ENCODE results near the gene CAMK1D.

The CAMK1D gene

GRCh38 chr10:12547301-12547771, 198.0 kb downstream of the CAMK1D start:
- no peak for DNase-seq (ENCODE audit: low spot score)
- no peak for FAIRE-seq

DNA sequence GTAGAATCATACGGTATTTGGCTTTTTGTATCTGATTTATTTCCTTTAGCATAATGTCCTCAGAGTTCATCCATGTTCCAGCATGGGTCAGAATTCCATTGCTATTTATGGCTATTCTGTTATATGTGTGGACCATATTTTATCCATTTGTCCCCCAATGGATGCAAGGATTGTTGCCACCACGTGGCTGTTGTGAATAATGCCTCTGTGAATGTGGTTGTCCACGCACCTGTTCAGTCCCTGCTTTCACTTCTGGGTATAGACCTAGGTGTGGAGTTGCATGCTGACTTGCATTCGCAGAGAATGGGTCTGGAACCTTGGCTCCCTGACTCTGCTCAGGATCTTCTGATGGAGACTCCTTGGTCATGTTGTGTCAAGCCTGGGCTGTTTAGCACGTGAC, 199.9 kb downstream of the CAMK1D start:
- FAIRE-seq = no peak

DNA sequence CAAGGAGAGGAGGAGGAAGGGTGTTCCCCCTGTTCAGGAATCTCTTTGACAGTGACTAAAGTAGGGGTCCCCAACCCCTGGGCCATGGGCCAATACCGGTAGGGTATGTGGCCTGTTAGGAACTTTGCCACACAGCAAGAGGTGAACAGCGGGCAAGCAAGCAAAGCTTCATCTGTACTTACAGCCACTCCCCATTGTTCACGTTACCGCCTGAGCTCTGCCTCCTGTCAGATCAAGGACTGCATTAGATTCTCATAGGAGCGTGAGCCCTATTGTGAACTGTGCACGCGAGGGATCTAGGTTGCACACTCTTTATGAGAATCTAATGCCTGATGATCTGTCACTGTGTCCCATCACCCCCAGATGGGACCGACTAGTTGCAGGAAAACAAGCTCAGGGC, 201.6 kb downstream of the CAMK1D start:
- no peak for FAIRE-seq
- DNase-seq (ENCODE audit: low spot score) = no peak

More for the DNA sequence above, 199.9 kb downstream of the CAMK1D start:
- DNase-seq (ENCODE audit: low spot score) = no peak

DNA sequence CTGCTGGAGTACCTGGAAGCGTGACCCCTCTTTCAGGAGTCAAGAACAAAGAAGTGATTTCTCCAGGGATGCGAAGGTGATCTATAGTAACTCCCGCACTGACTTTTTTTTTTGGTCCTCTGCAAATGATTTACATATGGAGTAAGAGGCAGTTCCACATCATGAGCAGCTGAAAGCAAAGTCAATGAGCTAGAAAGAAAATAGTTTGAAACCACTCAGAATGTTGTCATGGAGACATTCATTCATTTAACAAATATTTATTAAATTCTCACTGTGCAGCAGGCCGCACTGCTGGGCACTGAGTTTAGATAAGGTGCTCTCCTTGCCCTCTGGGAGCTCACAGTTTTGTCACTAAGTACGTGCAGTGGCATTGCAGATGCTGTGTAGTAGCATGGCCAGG, 206.7 kb downstream of the CAMK1D start:
- DNase-seq (ENCODE audit: low spot score) (peak; percentile 64), FAIRE-seq (peak; percentile 69)

- FAIRE-seq = no peak
- DNase-seq (ENCODE audit: low spot score) = no peak
Observed at GRCh38 chr10:12559578-12560178, 210.3 kb downstream of the CAMK1D start.

GRCh38 chr10:12561307-12561706, 212.0 kb downstream of the CAMK1D start:
- DNase-seq (ENCODE audit: low spot score) = no peak
- FAIRE-seq = no peak

GRCh38 chr10:12561720-12562119, 212.4 kb downstream of the CAMK1D start:
- DNase-seq (ENCODE audit: low spot score) (no peak), FAIRE-seq (no peak)

DNA sequence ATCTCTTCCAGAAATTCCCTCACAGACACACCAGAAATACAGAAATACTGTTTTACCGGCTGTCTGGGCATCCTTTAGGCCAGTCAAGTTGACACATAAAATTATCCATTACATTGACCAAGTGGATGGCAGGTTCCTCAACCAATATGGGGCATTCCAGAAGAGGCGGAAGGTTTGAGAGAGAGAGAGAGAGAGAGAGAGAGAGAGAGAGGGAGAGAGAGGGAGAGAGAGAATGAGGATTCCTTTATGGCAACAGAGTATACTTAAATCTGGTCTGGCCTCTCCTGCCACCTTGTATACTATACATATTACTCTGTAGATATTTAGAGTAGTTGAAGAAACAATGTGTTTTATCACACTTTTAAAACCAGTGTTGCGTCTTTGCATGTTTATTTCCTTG, 214.1 kb downstream of the CAMK1D start:
- no peak for FAIRE-seq
- no peak for DNase-seq (ENCODE audit: low spot score)

- peak; percentile 91 for FAIRE-seq
- DNase-seq (ENCODE audit: low spot score) = peak; percentile 47
Observed at GRCh38 chr10:12564173-12564572, 214.8 kb downstream of the CAMK1D start.

DNA sequence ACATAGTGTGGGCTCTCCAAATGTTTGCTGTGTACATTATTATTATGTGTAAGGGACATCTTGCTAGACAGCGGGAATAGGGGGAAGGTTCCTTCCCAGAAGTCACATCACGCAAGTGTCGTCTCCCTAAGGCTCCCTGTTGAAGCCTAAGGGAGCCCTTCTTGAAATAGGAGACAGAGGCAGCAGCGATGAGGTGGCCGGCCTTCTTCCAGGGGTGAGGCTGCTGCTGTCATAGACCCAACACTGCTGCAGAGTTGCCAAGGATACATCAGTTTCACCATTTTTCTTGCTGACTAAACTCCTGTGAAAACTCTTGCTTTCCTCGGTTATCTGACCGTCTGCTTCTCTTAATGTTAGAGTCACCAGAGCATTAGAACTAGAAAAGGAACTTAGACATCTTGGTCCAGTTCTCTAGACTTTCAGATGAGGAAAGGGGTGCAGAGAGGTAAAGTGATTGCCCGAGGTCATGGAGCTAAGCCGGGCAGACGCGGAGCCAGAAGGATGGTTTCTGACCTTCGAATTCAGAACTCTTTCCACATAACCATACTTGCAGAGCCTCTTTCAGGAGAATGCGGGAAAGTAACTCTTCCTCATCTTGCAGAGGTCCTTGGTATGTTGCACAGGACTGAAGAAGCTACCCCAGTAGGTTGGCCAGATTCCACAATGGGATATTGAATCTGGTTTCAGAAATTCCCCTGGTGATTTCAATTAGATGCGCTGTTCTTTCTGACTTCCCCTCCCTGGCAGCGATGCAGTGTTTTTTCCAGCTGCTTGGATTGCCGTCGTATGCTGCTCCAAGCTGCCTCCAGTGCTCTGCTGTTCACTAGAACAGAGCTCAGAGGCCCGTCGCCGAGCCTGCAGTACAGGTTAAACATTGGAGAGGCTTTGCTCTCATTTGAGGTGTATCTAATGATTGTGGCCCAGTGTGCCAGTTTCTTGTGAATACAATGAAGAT, 217.1 kb downstream of the CAMK1D start:
- no peak for FAIRE-seq
- no peak for DNase-seq (ENCODE audit: low spot score)

DNA sequence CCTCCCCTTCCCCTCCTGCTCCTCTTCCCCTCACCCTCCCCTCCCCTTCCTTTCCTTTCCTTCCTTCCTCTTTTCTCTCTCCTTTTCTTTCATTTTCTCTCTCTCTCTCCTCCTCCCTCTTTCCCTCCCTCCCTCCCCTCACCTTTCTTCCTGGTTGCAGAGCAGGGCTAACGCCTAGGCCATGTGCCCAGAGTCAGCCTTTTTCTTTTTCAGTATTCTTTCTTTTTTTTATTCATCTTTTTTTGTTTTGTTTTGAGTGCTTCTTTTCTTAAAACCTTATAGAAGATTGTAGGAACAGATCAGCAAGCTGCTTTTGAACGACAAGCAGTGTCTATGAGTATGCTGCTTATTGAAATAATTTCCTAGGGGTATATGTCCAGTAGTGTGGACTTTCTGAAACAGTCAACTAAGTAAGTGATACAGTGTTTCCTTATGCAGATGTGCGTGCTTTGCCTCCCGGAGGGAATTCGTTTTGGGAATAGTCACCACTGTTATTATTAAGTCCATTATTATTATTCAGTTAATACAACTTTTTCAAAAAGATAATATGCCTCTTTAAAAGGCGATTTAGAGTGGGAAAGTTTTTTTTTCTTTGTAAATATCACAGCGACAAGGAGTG, 219.2 kb downstream of the CAMK1D start:
- FAIRE-seq (no peak), DNase-seq (ENCODE audit: low spot score) (no peak)

DNA sequence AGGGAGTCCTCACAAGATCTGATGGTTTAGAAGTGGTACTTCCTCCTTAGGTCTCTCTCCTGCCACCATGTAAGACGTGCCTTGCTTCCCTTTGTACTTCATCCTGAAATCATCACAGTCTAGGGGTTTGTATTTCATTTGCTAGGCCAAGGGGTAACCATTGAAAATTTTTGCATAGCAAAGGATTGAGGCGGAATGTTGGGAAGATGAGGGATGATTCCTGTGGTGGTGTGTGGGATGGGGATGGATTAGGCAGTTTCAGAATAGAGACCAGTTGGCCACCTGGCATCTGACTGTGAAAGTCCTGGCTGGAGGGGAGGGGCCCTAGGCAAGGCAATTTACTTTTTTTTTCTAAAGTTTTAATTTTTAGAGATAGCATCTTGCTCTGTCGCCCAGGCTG, 222.9 kb downstream of the CAMK1D start:
- no peak for DNase-seq (ENCODE audit: low spot score)
- no peak for FAIRE-seq

GRCh38 chr10:12577610-12578009, 228.3 kb downstream of the CAMK1D start:
- no peak for FAIRE-seq
- no peak for DNase-seq (ENCODE audit: low spot score)

DNA sequence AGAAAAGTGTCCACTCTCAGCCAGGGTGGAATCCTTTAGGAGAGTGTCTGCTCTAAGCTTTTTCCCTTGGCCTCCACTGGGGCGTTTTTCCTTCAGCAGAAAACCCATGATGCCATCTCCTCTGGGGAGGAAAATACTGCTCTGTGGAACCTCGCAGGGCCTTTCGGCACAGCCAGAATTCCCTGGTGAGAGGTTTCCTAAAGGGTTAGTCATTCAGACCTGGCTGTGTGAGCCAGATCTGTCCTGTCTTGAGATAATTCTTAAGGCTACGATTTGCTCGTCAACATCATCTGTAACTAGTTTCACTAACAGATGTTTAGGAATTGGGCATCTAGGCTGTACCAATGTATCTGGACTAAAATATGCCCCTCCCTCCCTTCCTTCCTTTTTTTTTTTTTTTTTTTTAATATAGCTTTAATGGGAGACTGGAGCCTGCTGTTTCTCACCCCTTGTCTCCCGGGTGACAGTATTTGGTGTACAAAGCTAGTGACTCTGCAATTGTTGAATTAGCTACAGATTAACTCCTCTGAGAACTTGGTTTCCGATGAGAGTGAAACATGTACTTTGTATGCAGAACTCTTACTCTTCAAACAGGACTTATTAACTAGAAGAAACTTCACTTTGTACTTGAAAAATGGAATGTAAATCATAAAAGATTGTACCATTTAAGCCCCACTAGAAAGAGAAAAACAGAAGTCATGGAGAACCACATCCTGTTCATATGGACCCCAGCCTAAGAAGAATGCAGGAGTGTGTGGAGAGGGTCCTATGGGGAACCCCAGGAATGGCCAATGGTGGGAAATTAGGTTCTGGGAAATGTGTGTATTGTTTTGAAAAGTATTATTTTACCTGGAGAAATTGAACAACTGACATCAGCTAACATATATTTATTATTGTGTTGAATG, 230.9 kb downstream of the CAMK1D start:
- peak; percentile 63 for DNase-seq (ENCODE audit: low spot score)
- FAIRE-seq = peak; percentile 40

DNA sequence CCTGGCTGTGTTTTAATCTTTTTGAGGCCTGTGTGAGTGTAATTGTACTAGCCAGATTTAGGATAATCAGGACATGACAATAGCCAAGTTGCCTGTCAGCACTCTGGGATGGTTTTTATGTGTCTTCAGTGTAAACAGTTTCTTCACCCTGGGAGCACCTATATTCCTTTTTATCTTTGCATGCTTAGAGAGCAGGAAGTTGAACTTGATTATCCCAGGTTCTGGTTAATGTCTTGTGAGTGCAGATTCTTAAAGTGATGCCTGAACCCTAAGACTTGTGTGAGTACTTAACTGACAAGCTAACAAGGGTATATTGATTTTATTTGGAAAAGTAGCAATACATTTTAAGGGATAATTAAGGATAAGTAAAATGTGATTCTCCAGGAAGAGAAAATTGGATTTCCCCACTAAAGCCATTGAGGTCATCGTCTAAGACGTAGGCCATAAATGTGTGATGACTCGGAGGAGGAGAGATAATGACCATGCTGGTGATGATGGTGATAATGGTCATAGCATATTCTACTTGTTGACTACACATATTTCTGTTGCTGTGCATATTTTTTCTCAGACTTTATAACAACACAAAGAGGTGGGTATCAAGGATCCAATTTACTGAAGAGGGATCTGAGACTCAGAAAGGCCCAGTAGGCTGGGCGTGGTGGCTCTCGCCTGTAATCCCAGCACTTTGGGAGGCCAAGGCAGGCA, 234.7 kb downstream of the CAMK1D start:
- DNase-seq (ENCODE audit: low spot score) = no peak
- FAIRE-seq = no peak

GRCh38 chr10:12586741-12587140, 237.4 kb downstream of the CAMK1D start:
- no peak for FAIRE-seq
- DNase-seq (ENCODE audit: low spot score) = no peak

DNA sequence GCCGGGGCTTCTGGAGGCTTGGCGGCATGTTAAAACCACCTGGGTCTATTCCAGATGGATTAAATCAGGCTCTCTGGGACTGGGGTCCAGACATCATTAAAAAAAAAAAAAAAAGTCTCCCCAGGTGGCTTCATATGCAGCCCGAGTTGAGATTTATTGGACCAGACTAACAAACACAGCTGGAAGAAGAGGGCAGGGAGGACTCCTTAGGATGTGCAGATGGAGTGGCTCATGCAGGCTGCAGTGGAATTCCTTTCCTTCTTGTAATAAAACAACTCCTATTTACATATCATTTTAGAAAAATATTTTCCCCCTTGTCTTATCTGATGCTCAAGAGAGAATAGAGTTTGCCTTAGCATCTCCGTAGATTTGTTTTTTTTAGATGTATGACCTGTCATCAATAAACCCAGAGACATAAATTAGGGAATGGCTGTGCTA, 238.1 kb downstream of the CAMK1D start:
- no peak for FAIRE-seq
- no peak for DNase-seq (ENCODE audit: low spot score)

- DNase-seq (ENCODE audit: low spot score) (no peak), FAIRE-seq (no peak)
Observed at GRCh38 chr10:12588091-12588860, 238.9 kb downstream of the CAMK1D start.

GRCh38 chr10:12589291-12589690, 239.9 kb downstream of the CAMK1D start:
- FAIRE-seq (no peak), DNase-seq (ENCODE audit: low spot score) (no peak)

- FAIRE-seq (no peak), DNase-seq (ENCODE audit: low spot score) (no peak)
Observed at GRCh38 chr10:12589791-12590190, 240.4 kb downstream of the CAMK1D start.
